Muscle of arm (tissue), 14 donors: ENCODE data around the gene ZFYVE21. TPM values are rescaled to one million over a fixed set of nuclear protein-coding genes. Genes with fewer than 3 reads are reported as not detected.

Source experiments
- DNase-seq: peaks from one replicate; pipeline ENCODE4 v3.0.0-alpha.2; 2013
- long read RNA-seq, 11 donors: transcript quantifications; one replicate each; lab custom pipeline, GENCODE V29; 2026
- polyA plus RNA-seq, 12 donors: library from polyadenylated mRNA; unstranded; fragments of 120-200 nt; gene quantifications; one replicate each; pipeline ENCODE4 v1.2.1, GENCODE V29; 2013; ENCODE audit not compliant: insufficient read length in 12 of 12

The ZFYVE21 gene
- polyA plus RNA-seq = 10 to 100 TPM in 11 of 12 donors, not detected in 1; 38.3 to 51.9 (median 40.6) TPM
- long read RNA-seq, donor 1, transcript ZFYVE21-207 (2 exons, 2,013 nt) = minor isoform, 6 of 38 reads
- long read RNA-seq, donor 1, transcript ZFYVE21-202 (7 exons, 1,383 nt) = major isoform, 25 of 38 reads
- long read RNA-seq, donor 1, partial matches to known transcripts = 0 of 38 reads
- long read RNA-seq, donor 1, other reads (novel, unspliced or antisense) = 0 of 38 reads
- long read RNA-seq, donor 2, transcript ZFYVE21-202 (7 exons, 1,383 nt) = minor isoform, 21 of 60 reads
- long read RNA-seq, donor 2, transcript ZFYVE21-201 (8 exons, 1,521 nt) = major isoform, 22 of 60 reads
- long read RNA-seq, donor 2, partial matches to known transcripts = 14 of 60 reads
- long read RNA-seq, donor 2, other reads (novel, unspliced or antisense) = 0 of 60 reads
- long read RNA-seq, donor 3, transcript ZFYVE21-202 (7 exons, 1,383 nt) = major isoform, 6 of 11 reads
- long read RNA-seq, donor 3, partial matches to known transcripts = 0 of 11 reads
- long read RNA-seq, donor 3, other reads (novel, unspliced or antisense) = 0 of 11 reads
- long read RNA-seq, donor 4, transcript ZFYVE21-201 (8 exons, 1,521 nt) = major isoform, 6 of 12 reads
- long read RNA-seq, donor 4, partial matches to known transcripts = 0 of 12 reads
- long read RNA-seq, donor 4, other reads (novel, unspliced or antisense) = 0 of 12 reads
- long read RNA-seq, donor 5, transcript ZFYVE21-202 (7 exons, 1,383 nt) = minor isoform, 19 of 52 reads
- long read RNA-seq, donor 5, transcript ZFYVE21-201 (8 exons, 1,521 nt) = major isoform, 23 of 52 reads
- long read RNA-seq, donor 5, partial matches to known transcripts = 10 of 52 reads
- long read RNA-seq, donor 5, other reads (novel, unspliced or antisense) = 0 of 52 reads
- long read RNA-seq, donor 6, transcript ZFYVE21-202 (7 exons, 1,383 nt) = major isoform, 5 of 28 reads
- long read RNA-seq, donor 6, partial matches to known transcripts = 15 of 28 reads
- long read RNA-seq, donor 6, other reads (novel, unspliced or antisense) = 0 of 28 reads
- long read RNA-seq, donor 7, transcript ZFYVE21-202 (7 exons, 1,383 nt) = major isoform, 10 of 14 reads
- long read RNA-seq, donor 7, partial matches to known transcripts = 0 of 14 reads
- long read RNA-seq, donor 7, other reads (novel, unspliced or antisense) = 0 of 14 reads
- long read RNA-seq, donor 8, transcript ZFYVE21-202 (7 exons, 1,383 nt) = major isoform, 13 of 28 reads
- long read RNA-seq, donor 8, transcript ZFYVE21-201 (8 exons, 1,521 nt) = minor isoform, 11 of 28 reads
- long read RNA-seq, donor 8, partial matches to known transcripts = 0 of 28 reads
- long read RNA-seq, donor 8, other reads (novel, unspliced or antisense) = 0 of 28 reads
- long read RNA-seq, donor 9, transcript ZFYVE21-202 (7 exons, 1,383 nt) = major isoform, 14 of 41 reads
- long read RNA-seq, donor 9, partial matches to known transcripts = 24 of 41 reads
- long read RNA-seq, donor 9, other reads (novel, unspliced or antisense) = 0 of 41 reads
- long read RNA-seq, donor 10, full-length matches to known transcripts = 23 of 39 reads
- long read RNA-seq, donor 10, partial matches to known transcripts = 16 of 39 reads
- long read RNA-seq, donor 10, other reads (novel, unspliced or antisense) = 0 of 39 reads
- long read RNA-seq, donor 11, transcript ZFYVE21-201 (8 exons, 1,521 nt) = minor isoform, 7 of 47 reads
- long read RNA-seq, donor 11, transcript ZFYVE21-202 (7 exons, 1,383 nt) = major isoform, 16 of 47 reads
- long read RNA-seq, donor 11, partial matches to known transcripts = 21 of 47 reads
- long read RNA-seq, donor 11, other reads (novel, unspliced or antisense) = 0 of 47 reads

DNA sequence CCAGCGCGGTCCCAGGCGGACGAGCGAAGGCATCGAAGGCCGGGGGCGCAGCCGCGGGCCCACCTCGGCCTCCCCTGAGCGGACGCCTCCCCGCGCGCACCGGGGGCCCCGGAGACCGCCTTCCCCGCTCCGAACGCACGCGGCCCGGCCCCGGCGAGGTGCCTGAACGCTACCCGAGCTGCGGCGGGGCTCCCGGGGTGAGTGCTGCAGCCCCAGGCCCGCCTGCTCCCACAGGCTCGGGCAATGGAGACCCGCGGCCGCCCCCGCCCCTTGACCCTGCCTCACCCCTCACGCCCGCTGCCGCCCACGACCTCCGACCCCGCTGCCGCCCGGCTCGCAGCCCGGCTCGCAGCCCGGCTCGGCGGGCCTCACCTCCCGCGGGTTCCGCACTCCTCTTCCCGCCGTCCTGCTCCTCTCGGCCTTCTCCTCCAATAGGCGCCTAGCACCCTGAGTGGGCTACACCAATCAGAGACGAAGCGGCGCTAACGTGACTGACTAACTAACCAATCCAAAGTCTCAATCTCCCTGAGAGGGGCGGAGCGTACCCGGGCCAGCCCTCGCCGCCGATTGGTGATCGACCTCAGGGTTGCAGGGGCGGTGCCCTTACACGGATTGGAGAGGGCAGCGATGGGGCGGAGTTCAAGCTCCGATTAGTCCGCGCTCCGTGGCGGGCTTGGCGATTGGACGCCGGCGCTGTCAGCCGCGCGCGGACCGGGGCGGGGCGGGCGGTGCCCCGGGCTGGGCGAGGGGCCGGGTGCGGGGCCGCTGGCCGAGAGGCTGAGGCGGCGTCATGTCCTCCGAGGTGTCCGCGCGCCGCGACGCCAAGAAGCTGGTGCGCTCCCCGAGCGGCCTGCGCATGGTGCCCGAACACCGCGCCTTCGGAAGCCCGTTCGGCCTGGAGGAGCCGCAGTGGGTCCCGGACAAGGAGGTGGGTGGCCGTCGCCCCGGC lies at the start of gene ZFYVE21, which contains the start of gene XRCC3:
Gene ZFYVE21 (plus strand): TSS at position 759 of the 949 bp plus-strand sequence. CDS start 32 bp downstream, at position 791.
Gene XRCC3 (minus strand): TSS at position 400 of the 949 bp plus-strand sequence. CDS start 4,364 bp downstream, outside the sequence.
- peak; percentile 99 for DNase-seq

- no peak for DNase-seq
Measured at GRCh38 chr14:103667671-103668070, 47.9 kb upstream of the ZFYVE21 start.

DNA sequence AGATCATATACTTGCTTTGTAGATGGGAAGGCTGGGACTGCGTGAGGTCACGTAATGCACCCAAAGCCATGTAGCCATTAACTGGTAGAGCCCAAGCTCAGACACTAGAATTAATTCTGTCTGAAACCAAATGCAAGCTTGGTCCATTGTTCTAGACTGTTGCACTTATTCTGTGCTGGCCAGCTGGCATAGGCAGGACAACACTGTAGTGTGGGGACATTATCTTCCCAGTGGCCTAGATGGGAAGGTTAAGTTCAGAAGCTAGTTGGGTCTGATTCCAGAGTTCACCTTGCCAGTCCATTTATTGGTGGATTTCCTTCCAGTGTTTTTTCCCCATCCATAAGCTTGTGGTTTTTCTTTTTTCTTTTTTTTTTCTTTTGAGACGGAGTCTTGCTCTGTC lies 47.5 kb upstream of the ZFYVE21 start:
- DNase-seq = no peak

- DNase-seq = no peak
Measured at GRCh38 chr14:103669370-103669769, 46.2 kb upstream of the ZFYVE21 start.

DNA sequence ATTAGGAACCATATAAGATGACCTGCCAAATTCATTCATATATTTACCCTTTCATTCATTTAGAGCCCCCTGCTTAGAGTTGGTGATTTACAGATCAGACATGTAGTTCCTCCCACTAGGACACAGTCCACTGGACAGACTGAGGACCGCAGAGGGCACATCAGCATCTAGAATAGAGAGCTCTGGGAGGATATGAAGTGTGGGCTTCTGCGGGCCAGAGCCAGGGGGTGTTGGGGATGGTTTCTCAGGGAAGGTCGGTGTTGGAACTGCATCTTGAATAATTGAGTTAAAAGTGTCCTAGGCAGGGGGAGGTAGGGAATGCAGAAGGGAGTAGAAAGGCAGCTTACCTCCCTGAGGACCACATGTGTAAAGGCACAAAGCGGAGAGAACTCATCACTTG lies 43.7 kb upstream of the ZFYVE21 start:
- no peak for DNase-seq

DNA sequence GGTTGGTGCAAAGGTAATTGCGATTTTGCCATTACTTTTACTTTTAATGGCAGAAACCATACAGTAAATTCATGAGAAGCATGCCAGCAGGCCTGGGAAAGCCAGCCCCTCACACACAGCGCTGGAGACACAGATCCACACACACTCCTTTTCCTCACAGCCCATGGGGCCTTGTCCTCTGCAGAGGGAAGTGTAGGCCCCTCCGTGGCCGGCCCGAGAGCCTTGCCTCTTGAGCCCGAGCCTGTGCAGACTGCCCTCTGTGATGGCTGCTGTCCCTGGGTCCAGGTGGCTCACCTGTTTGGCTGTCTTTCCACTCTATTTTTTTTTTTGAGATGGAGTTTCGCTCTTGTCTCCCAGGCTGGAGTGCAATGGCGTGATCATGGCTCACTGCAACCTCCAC lies 39.7 kb upstream of the ZFYVE21 start:
- DNase-seq = no peak

GRCh38 chr14:103676881-103677675 lies 38.5 kb upstream of the ZFYVE21 start:
- no peak for DNase-seq

GRCh38 chr14:103679351-103679750 lies 36.3 kb upstream of the ZFYVE21 start:
- no peak for DNase-seq

DNA sequence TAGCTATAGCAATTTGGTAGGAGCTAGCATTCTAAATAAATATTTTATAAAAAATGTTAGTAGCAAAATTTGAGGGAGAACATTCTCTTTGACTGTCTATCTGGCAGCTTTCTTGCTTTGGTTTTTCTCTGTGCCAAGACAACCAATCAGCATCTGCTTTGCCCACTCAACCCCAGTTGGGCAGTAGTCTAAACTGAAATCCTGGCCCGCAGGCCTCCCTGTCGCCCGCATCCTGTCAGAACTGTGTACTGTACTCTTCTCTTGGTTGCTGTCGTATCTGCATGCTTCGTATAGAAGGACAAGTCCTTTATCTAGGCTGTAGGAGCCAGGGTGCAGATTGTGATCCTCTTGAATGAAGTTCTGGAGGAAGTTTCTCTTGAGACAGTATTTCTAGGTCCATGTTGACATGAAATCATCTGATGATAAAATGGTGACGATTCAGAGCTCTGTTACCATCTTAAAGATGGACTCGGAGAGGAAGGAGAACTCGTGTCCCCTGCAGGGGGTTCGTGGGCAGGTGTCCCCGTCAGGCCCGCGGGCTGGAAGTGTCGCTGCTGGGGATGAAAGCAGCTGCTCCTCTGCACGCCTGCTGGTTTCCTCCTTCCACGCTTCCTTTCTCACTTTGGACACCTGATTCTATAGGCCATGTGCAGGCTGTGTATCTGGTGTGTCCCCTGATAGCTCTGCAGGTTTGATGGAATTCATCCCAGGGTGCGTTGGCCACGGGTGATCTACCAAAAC lies 34.9 kb upstream of the ZFYVE21 start:
- DNase-seq = no peak

DNA sequence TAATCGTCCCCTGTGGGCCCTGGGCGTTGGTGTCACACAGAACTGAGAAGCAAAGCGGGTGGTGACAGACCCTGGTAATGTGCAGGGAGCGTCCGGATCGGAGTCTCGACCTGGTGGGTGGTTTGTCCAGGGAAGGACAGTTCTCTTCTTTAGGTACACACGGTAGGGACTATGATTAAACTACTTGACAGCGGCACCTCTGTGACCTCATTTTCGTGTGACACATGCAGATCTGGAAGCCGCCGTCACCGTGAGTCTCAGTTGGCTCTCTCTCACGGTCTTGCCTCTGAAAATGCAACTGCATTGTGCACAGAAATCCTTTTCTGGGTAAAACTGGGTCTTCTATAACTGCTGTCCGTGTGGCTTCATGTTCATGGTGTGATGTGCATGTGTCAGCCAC lies 32.5 kb upstream of the ZFYVE21 start:
- DNase-seq = no peak

GRCh38 chr14:103684471-103684870 lies 31.1 kb upstream of the ZFYVE21 start:
- peak; percentile 36 for DNase-seq

DNA sequence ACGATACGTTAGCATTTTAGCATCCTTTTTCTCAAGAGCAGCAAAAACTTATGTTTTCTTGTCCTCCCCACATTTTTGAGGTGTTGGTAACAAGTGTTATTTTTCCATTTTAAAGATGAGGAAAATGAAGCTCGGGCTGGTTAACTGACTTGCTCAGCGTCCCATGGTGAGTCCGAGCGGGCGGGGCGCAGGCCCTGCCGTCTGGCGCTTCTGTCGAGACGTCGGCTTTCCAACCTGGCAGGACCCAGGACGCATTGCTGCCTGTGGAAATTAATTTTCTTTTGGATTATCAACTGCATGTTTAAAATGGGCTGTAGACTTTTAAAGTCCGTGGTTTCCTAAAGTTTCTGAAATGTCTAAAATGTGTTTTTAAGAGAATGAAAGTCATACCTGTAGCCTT lies 30.7 kb upstream of the ZFYVE21 start:
- DNase-seq = no peak

DNA sequence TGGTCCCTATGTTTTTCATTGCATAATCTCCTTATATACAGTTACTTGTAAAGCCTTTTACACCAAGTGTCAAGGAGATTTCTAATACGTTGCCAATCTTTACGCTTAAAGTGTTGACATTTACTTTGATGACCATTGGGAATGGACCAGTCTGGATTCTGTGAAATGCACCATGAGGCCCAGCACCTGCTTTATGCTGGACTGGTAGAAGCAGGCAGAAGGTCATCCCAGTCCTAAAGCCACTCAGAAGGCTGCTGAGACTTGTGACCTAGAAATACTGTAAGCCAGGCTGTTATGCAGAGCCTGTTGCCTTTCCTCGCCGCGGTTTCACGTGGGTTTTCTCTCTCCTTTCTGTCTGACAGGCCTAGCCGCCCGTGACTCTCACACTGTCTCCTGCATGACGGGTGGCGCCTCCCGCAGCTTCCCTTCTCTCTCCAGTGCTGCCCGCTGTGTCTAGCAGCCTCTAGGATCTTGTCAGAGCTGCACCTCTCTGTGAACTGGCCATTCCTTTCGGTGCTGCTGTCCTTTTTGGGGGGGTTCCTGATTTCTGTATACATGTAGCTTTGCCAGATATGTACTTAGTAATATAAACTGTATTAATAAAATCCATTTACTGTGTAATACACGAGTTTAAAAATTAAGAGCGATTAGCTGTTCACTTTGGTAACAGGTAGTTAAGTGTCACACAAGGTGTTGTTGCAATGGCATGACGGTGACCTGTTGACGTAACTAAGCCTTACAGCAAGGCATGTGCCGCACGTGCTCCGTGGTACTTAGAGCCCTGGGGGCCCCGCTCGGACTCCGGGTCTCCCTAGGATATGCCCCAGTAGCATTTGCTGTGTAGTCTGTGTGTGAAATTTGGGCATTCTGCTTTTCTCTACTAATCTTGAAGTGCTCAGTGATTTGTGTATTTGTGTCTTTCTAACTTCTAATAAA lies 30.1 kb upstream of the ZFYVE21 start:
- DNase-seq = no peak

DNA sequence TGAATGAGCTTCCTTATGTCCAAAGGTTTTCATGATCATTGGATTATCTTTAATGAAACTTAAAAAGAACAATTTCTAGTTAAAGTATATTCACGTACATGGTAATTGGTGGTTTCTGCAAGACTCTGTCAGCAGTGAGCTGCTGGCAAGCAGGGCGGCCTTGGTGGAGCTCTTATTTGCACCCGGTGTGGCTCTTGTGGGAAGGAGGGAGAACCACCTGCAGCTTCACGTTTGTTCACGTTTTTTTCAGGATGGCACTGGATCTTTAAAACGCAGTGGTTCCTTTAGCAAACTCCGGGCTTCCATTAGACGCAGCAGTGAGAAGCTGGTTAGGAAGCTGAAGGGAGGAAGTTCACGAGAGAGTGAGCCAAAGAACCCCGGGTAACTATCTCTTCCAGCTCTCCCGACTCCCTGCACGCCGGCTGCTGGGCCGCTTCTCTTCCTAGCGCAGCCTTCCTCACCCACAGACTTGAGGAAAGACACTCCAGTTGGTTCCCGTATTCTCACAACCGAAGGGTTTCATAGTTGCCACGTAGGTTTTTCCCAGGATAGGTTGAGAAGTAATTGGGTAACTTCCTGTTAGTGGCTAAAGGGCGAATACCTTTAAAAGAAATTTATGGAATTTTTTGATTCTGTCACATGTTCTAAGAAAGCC lies 28.7 kb upstream of the ZFYVE21 start:
- no peak for DNase-seq

DNA sequence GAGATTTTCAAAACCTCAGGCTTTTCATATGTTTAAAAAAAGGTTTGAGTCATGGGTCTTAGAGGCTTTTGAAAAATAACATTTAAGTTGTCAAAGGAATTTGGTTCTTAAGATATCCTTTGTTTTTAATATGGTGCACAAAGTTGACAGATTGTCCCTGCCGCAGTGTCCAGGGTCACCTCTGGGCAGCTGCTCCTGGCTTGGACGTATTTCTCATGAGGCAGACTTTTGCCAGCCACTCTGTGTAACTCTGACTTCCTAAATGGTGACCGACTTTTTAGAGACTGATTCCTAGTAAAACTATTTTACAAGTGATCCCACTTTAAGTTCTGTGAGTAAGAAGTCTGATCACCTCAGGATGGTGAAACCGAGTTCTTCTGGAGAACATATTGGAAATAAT lies 27.9 kb upstream of the ZFYVE21 start:
- DNase-seq = no peak

GRCh38 chr14:103688441-103688840 lies 27.2 kb upstream of the ZFYVE21 start:
- DNase-seq = no peak
